GM03348 (cell line): Measurements from ENCODE around the gene NOL7.

Source experiments
- DNase-seq: peaks from one replicate; pipeline ENCODE4 v3.0.0; 2012; ENCODE audit warnings: low spot score

Gene NOL7

GRCh38 chr6:13654496-13654895 lies 39.4 kb downstream of the NOL7 start:
- DNase-seq = no peak

GRCh38 chr6:13655700-13656099 lies 40.6 kb downstream of the NOL7 start:
- no peak for DNase-seq

GRCh38 chr6:13660273-13660672 lies 45.1 kb downstream of the NOL7 start:
- no peak for DNase-seq

GRCh38 chr6:13660893-13661292 lies 45.8 kb downstream of the NOL7 start:
- DNase-seq = no peak

- no peak for DNase-seq
Observed at GRCh38 chr6:13661647-13662046, 46.5 kb downstream of the NOL7 start.

GRCh38 chr6:13662651-13663334 lies 47.7 kb downstream of the NOL7 start:
- DNase-seq = no peak

GRCh38 chr6:13663986-13664385 lies 48.9 kb downstream of the NOL7 start:
- no peak for DNase-seq

GRCh38 chr6:13664703-13665352 lies 49.7 kb downstream of the NOL7 start:
- DNase-seq = no peak

GRCh38 chr6:13666194-13667105 lies 51.3 kb downstream of the NOL7 start:
- DNase-seq = no peak

GRCh38 chr6:13667655-13668054 lies 52.5 kb downstream of the NOL7 start:
- no peak for DNase-seq

- DNase-seq = no peak
Observed at GRCh38 chr6:13668291-13668928, 53.3 kb downstream of the NOL7 start.

GRCh38 chr6:13669476-13669875 lies 54.3 kb downstream of the NOL7 start:
- DNase-seq = no peak
